NCI-H748 (cell line): Measurements from ENCODE around the gene PAPPA.
A peak's percentile ranks its signal among the peaks of the same experiment; 100 is the strongest.

Experiments used
- DNase-seq: peaks from one replicate; lab custom pipeline; 2025; ENCODE audit not compliant: unreplicated experiment; lab: John Stamatoyannopoulos, UW

PAPPA gene

GRCh38 chr9:116213693-116214047 lies 60.1 kb downstream of the PAPPA start:
- DNase-seq: no peak

GRCh38 chr9:116218399-116218798 lies 64.8 kb downstream of the PAPPA start:
- no peak for DNase-seq

- peak; percentile 28 for DNase-seq
Observed at GRCh38 chr9:116219686-116220085, 66.1 kb downstream of the PAPPA start.

GRCh38 chr9:116223926-116224325 lies 70.3 kb downstream of the PAPPA start:
- no peak for DNase-seq

GRCh38 chr9:116230051-116230632 lies 76.6 kb downstream of the PAPPA start:
- no peak for DNase-seq

- no peak for DNase-seq
Observed at GRCh38 chr9:116232424-116233159, 79.0 kb downstream of the PAPPA start.

- no peak for DNase-seq
Observed at GRCh38 chr9:116233160-116233530, 79.6 kb downstream of the PAPPA start.

- DNase-seq: no peak
Observed at GRCh38 chr9:116234081-116234480, 80.5 kb downstream of the PAPPA start.

- no peak for DNase-seq
Observed at GRCh38 chr9:116236979-116237378, 83.4 kb downstream of the PAPPA start.

GRCh38 chr9:116237456-116237855 lies 83.9 kb downstream of the PAPPA start:
- no peak for DNase-seq

GRCh38 chr9:116238225-116238624 lies 84.6 kb downstream of the PAPPA start:
- DNase-seq: no peak

GRCh38 chr9:116238776-116239340 lies 85.3 kb downstream of the PAPPA start:
- no peak for DNase-seq

- no peak for DNase-seq
Observed at GRCh38 chr9:116243708-116244107, 90.1 kb downstream of the PAPPA start.

GRCh38 chr9:116247284-116247683 lies 93.7 kb downstream of the PAPPA start:
- no peak for DNase-seq

GRCh38 chr9:116247791-116248374 lies 94.3 kb downstream of the PAPPA start:
- DNase-seq: no peak

GRCh38 chr9:116250891-116251290 lies 97.3 kb downstream of the PAPPA start:
- DNase-seq: no peak

- no peak for DNase-seq
Observed at GRCh38 chr9:116251366-116251765, 97.8 kb downstream of the PAPPA start.

- DNase-seq: no peak
Observed at GRCh38 chr9:116260531-116260930, 106.9 kb downstream of the PAPPA start.

- DNase-seq: no peak
Observed at GRCh38 chr9:116262448-116262847, 108.9 kb downstream of the PAPPA start.

GRCh38 chr9:116264361-116264760 lies 110.8 kb downstream of the PAPPA start:
- DNase-seq: peak; percentile 22

GRCh38 chr9:116267021-116267420 lies 113.4 kb downstream of the PAPPA start:
- DNase-seq: no peak

- no peak for DNase-seq
Observed at GRCh38 chr9:116269250-116269649, 115.7 kb downstream of the PAPPA start.
